Liver (tissue), 9 donors: ENCODE results near the gene EGLN1. TPM values are rescaled to one million over a fixed set of nuclear protein-coding genes. Genes with fewer than 3 reads are reported as not detected.

Experiments used
- DNase-seq: peaks from one replicate; pipeline ENCODE4 v3.0.0-alpha.2; 2017; ENCODE audit warnings: low spot score
- H3K27ac ChIP-seq, 2 donors: one replicate each; pipeline ENCODE4 v1.7.0; 2013; ENCODE audit warnings: inconsistent platforms in 2 of 2, low read length in 2 of 2, control low read depth in 1 of 2, low read depth in 1 of 2, mild to moderate bottlenecking in 1 of 2
- H3K27me3 ChIP-seq, 4 donors: one replicate each; pipeline versions ENCODE4 v1.6.1 to v1.7.0; 2013; ENCODE audit warnings: low read length in 3 of 4, inconsistent platforms in 1 of 4, mild to moderate bottlenecking in 1 of 4, moderate library complexity in 1 of 4; ENCODE audit not compliant: control insufficient read depth in 4 of 4, insufficient read depth in 4 of 4
- H3K36me3 ChIP-seq, 4 donors: one replicate each; pipeline versions ENCODE4 v1.6.1 to v1.7.0; 2013; ENCODE audit warnings: low read length in 3 of 4, mild to moderate bottlenecking in 3 of 4, low read depth in 1 of 4, moderate library complexity in 1 of 4; ENCODE audit not compliant: control insufficient read depth in 4 of 4, insufficient read depth in 3 of 4
- H3K4me1 ChIP-seq, 4 donors: one replicate each; pipeline versions ENCODE4 v1.6.1 to v1.7.0; 2013; ENCODE audit warnings: low read length in 3 of 4, mild to moderate bottlenecking in 3 of 4, moderate library complexity in 1 of 4; ENCODE audit not compliant: control insufficient read depth in 4 of 4, insufficient read depth in 4 of 4
- H3K4me3 ChIP-seq, 3 donors: one replicate each; pipeline versions ENCODE4 v1.6.1 to v1.7.0; 2013; ENCODE audit warnings: low read length in 3 of 3, control low read depth in 1 of 3, low read depth in 1 of 3, mild to moderate bottlenecking in 1 of 3
- H3K9ac ChIP-seq, 2 donors: one replicate each; pipeline ENCODE4 v1.7.0; 2013; ENCODE audit warnings: low read length in 2 of 2, mild to moderate bottlenecking in 2 of 2, moderate library complexity in 2 of 2, control low read depth in 1 of 2, low read depth in 1 of 2
- H3K9me3 ChIP-seq, 4 donors: one replicate each; pipeline versions ENCODE4 v1.6.1 to v1.7.0; 2013; ENCODE audit warnings: low read length in 3 of 4; ENCODE audit not compliant: control insufficient read depth in 4 of 4
- EGR1 ChIP-seq, 2 donors: IDR thresholded peaks; 2 replicates each; pipeline ENCODE4 v1.6.1; 2016 to 2018; ENCODE audit warnings: antibody characterized with exemption in 2 of 2, low read depth in 2 of 2
- FOXA1 ChIP-seq: IDR thresholded peaks from 2 replicates; pipeline ENCODE4 v1.6.1; 2016; ENCODE audit warnings: antibody characterized with exemption
- FOXA2 ChIP-seq: IDR thresholded peaks from 2 replicates; pipeline ENCODE4 v1.6.1; 2016; ENCODE audit warnings: antibody characterized with exemption
- GABPA ChIP-seq, 2 donors: IDR thresholded peaks in 1 of 2; conservative IDR thresholded peaks in 1 of 2; 2 replicates each; pipeline ENCODE4 v1.6.1; 2016; ENCODE audit warnings: antibody characterized with exemption in 2 of 2, mild to moderate bottlenecking in 1 of 2, moderate library complexity in 1 of 2
- HNF4A ChIP-seq, 2 donors: conservative IDR thresholded peaks; 2 replicates each; pipeline ENCODE4 v1.6.1; 2016; ENCODE audit warnings: antibody characterized with exemption in 2 of 2, mild to moderate bottlenecking in 2 of 2
- HNF4G ChIP-seq: IDR thresholded peaks from 2 replicates; pipeline ENCODE4 v1.6.1; 2016; ENCODE audit warnings: antibody characterized with exemption
- JUND ChIP-seq, 2 donors: IDR thresholded peaks; 2 replicates each; pipeline ENCODE4 v1.6.1; 2016; ENCODE audit warnings: antibody characterized with exemption in 2 of 2
- NR2F2 ChIP-seq: IDR thresholded peaks from 2 replicates; pipeline ENCODE4 v1.6.1; 2016; ENCODE audit warnings: antibody characterized with exemption
- RAD21 ChIP-seq, 2 donors: IDR thresholded peaks; 2 replicates each; pipeline ENCODE4 v1.6.1; 2016; ENCODE audit warnings: antibody characterized with exemption in 2 of 2, mild to moderate bottlenecking in 2 of 2
- RXRA ChIP-seq, 2 donors: IDR thresholded peaks; 2 replicates each; pipeline ENCODE4 v1.6.1; 2017 to 2018; ENCODE audit warnings: antibody characterized with exemption in 2 of 2, mild to moderate bottlenecking in 1 of 2
- SP1 ChIP-seq: IDR thresholded peaks from 2 replicates; pipeline ENCODE4 v1.6.1; 2018; ENCODE audit warnings: antibody characterized with exemption, mild to moderate bottlenecking
- TAF1 ChIP-seq: conservative IDR thresholded peaks from 2 replicates; pipeline ENCODE4 v1.6.1; 2016; ENCODE audit warnings: antibody characterized with exemption, mild to moderate bottlenecking
- YY1 ChIP-seq: IDR thresholded peaks from 2 replicates; pipeline ENCODE4 v1.6.1; 2016; ENCODE audit warnings: antibody characterized with exemption, mild to moderate bottlenecking
- WGBS: extraction: QIAGEN DNeasy Blood & Tissue Kit; methylation state at CpG from one replicate; pipeline ENCODE4 v1.1.7; 2013; 5-methylcytosine and 5-hydroxymethylcytosine counted together
- polyA plus RNA-seq, 2 donors: library from polyadenylated mRNA; stranded (reverse) in 1 of 2; unstranded in 1 of 2; fragments of 200-250 nt in 1 of 2; fragments of >200 nt in 1 of 2; fragmentation: Nextera tagmentation in 1 of 2; extraction: Ambion mirVana in 1 of 2; gene quantifications; one replicate each; pipeline versions ENCODE4 v1.2.1 to v1.2.3, GENCODE V29; 2013 to 2015
- total RNA-seq, 2 donors: library from RNA; depleted of rRNA; stranded (reverse); fragments of >200 nt; gene quantifications; one replicate each; pipeline ENCODE4 v1.2.3, GENCODE V29; 2014
- TF ChIP-seq, protein P1 (sequence below): IDR thresholded peaks from 2 replicates; pipeline ENCODE4 v1.6.1; 2016; ENCODE audit warnings: antibody characterized with exemption
- TF ChIP-seq, protein P2 (sequence below): IDR thresholded peaks from 2 replicates; pipeline ENCODE4 v1.6.1; 2016; ENCODE audit warnings: antibody characterized with exemption
- TF ChIP-seq, protein P3 (sequence below): IDR thresholded peaks from 2 replicates; pipeline ENCODE4 v1.6.1; 2016; ENCODE audit warnings: antibody characterized with exemption, mild to moderate bottlenecking
- TF ChIP-seq, protein P4 (sequence below): IDR thresholded peaks from 2 replicates; pipeline ENCODE4 v1.6.1; 2016; ENCODE audit warnings: antibody characterized with exemption
- TF ChIP-seq, protein P5 (sequence below): fragments of 150-350 bp; IDR thresholded peaks from 2 replicates; pipeline ENCODE4 v1.5.1; 2017; ENCODE audit warnings: improper control_type of control experiment, low read depth, low read length; ENCODE audit not compliant: missing input control
- donor health status: healthy.
- donor health status: healthy.
- donor health status: healthy.
- donor health status: healthy.
- donor health status: healthy.

Gene EGLN1
- total and polyA plus RNA-seq, 4 donors = 7.2 to 44.8 (median 22.2) TPM

DNA sequence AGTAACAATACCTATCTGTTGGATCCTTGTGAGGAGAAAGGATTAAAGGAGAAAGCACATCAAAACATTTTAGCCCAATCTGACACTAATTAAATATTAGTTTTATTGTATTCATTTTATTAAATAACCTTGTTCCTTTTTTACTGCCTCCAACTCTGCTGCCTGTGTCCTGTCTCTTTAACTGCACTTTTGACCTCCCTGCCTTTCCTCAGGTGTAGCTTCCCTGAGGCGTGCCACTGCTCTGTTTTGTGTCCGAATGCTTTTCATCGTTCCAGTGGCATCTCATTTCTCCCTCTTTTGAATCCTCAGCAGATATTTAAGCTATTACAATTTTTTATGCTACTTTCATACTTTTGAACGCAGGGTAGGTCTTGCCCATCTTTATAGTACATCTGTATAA is 73.6 kb downstream of the EGLN1 start:
- TF ChIP-seq GABPA (IDR thresholded peaks at IDR 0.05 in 1 of 2, conservative IDR thresholded peaks at IDR 0.05 in 1 of 2) (no peak), FOXA1 (no peak), HNF4G (no peak), HNF4A (conservative IDR thresholded peaks at IDR 0.05) (no peak), NR2F2 (no peak), EGR1 (IDR thresholded peaks at IDR 0.05; ENCODE audit: low read depth in 2 of 2) (no peak), RXRA (IDR thresholded peaks at IDR 0.05) (no peak), FOXA2 (no peak), YY1 (no peak), RAD21 (IDR thresholded peaks at IDR 0.05) (no peak), JUND (IDR thresholded peaks at IDR 0.05) (no peak), SP1 (no peak), TAF1 (no peak)
- TF ChIP-seq, protein P1, sequence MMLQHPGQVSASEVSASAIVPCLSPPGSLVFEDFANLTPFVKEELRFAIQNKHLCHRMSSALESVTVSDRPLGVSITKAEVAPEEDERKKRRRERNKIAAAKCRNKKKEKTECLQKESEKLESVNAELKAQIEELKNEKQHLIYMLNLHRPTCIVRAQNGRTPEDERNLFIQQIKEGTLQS = no peak
- TF ChIP-seq, protein P2, sequence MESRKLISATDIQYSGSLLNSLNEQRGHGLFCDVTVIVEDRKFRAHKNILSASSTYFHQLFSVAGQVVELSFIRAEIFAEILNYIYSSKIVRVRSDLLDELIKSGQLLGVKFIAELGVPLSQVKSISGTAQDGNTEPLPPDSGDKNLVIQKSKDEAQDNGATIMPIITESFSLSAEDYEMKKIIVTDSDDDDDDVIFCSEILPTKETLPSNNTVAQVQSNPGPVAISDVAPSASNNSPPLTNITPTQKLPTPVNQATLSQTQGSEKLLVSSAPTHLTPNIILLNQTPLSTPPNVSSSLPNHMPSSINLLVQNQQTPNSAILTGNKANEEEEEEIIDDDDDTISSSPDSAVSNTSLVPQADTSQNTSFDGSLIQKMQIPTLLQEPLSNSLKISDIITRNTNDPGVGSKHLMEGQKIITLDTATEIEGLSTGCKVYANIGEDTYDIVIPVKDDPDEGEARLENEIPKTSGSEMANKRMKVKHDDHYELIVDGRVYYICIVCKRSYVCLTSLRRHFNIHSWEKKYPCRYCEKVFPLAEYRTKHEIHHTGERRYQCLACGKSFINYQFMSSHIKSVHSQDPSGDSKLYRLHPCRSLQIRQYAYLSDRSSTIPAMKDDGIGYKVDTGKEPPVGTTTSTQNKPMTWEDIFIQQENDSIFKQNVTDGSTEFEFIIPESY = no peak
- TF ChIP-seq, protein P3, sequence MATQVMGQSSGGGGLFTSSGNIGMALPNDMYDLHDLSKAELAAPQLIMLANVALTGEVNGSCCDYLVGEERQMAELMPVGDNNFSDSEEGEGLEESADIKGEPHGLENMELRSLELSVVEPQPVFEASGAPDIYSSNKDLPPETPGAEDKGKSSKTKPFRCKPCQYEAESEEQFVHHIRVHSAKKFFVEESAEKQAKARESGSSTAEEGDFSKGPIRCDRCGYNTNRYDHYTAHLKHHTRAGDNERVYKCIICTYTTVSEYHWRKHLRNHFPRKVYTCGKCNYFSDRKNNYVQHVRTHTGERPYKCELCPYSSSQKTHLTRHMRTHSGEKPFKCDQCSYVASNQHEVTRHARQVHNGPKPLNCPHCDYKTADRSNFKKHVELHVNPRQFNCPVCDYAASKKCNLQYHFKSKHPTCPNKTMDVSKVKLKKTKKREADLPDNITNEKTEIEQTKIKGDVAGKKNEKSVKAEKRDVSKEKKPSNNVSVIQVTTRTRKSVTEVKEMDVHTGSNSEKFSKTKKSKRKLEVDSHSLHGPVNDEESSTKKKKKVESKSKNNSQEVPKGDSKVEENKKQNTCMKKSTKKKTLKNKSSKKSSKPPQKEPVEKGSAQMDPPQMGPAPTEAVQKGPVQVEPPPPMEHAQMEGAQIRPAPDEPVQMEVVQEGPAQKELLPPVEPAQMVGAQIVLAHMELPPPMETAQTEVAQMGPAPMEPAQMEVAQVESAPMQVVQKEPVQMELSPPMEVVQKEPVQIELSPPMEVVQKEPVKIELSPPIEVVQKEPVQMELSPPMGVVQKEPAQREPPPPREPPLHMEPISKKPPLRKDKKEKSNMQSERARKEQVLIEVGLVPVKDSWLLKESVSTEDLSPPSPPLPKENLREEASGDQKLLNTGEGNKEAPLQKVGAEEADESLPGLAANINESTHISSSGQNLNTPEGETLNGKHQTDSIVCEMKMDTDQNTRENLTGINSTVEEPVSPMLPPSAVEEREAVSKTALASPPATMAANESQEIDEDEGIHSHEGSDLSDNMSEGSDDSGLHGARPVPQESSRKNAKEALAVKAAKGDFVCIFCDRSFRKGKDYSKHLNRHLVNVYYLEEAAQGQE = no peak
- TF ChIP-seq, protein P4, sequence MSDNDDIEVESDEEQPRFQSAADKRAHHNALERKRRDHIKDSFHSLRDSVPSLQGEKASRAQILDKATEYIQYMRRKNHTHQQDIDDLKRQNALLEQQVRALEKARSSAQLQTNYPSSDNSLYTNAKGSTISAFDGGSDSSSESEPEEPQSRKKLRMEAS = no peak
- TF ChIP-seq, protein P5, sequence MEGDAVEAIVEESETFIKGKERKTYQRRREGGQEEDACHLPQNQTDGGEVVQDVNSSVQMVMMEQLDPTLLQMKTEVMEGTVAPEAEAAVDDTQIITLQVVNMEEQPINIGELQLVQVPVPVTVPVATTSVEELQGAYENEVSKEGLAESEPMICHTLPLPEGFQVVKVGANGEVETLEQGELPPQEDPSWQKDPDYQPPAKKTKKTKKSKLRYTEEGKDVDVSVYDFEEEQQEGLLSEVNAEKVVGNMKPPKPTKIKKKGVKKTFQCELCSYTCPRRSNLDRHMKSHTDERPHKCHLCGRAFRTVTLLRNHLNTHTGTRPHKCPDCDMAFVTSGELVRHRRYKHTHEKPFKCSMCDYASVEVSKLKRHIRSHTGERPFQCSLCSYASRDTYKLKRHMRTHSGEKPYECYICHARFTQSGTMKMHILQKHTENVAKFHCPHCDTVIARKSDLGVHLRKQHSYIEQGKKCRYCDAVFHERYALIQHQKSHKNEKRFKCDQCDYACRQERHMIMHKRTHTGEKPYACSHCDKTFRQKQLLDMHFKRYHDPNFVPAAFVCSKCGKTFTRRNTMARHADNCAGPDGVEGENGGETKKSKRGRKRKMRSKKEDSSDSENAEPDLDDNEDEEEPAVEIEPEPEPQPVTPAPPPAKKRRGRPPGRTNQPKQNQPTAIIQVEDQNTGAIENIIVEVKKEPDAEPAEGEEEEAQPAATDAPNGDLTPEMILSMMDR = no peak

More for the DNA sequence above, 73.6 kb downstream of the EGLN1 start:
- no peak overlapping the region for H3K9ac ChIP-seq
- H3K9me3 ChIP-seq = no peaks in the 10 kb centered on the region
- H3K4me3 ChIP-seq = no peak overlapping the region
- H3K27ac ChIP-seq = no peak overlapping the region
- H3K4me1 ChIP-seq = peaks cover 0 to 1% (median 0%) of the 10 kb centered on the region in 4 donors
- no peaks in the 10 kb centered on the region for H3K27me3 ChIP-seq
- peaks cover 6 to 50% (median 25%) of the 10 kb centered on the region in 4 donors for H3K36me3 ChIP-seq
- 97% methylated on average over 4 of the region's 4 CpGs for WGBS
- DNase-seq = no peak
